ENCODE data around the gene FAM169A. TPM values are rescaled to one million over a fixed set of nuclear protein-coding genes. Genes with fewer than 3 reads are reported as not detected.
"Not testable (repeated sequence)": the region's sequence is repeated elsewhere in the genome, so short reads cannot be mapped to it uniquely, and the experiment has no call there.

The FAM169A gene
- polyA plus RNA-seq, 4 donors, result 14.5 to 19.7 (median 18.7) TPM

DNA sequence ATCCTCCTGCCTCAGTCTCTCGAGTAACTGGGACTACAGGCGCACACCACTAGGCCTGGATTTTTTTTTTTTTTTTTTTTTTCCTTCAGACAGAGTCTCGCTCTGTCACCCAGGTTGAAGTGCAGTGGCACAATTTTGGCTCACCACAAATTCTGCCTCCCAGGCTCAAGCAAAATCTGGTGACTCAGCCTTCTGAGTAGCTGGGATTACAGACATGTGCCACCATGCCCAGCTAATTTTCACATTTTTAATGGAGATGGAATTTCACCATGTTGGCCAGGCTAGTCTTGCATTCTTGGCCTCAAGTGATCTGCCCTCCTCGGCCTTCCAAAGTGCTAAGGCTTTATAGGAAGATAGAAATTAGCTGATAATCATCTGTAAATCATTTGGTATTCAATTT lies 55.3 kb downstream of the FAM169A start:
- no peak for DNase-seq (ENCODE audit: low read depth in 4 of 4, low spot score in 2 of 4)

DNA sequence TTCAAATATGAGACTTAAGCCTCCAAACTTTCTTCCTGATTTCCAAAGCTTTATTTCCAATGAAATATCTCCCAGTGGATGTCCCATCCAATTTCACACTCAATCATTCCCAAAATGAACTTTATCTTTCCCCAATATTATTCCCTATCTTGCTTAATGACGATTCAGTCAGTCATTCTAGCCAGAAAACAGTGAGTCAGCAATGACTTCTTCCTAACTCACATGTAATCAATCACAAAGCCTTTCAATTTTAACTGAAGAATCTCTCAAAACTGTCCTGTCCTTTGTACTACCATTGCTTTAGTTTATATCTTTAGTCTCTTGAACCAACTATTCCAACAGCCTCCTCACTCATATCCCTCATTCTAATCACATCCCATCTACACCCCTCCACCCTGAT lies 64.2 kb downstream of the FAM169A start:
- no peak for DNase-seq (ENCODE audit: low read depth in 4 of 4, low spot score in 2 of 4)

- no peak for DNase-seq (ENCODE audit: low read depth in 4 of 4, low spot score in 2 of 4)
These were observed 65.0 kb downstream of the FAM169A start for GRCh38 chr5:74801197-74801596.

DNA sequence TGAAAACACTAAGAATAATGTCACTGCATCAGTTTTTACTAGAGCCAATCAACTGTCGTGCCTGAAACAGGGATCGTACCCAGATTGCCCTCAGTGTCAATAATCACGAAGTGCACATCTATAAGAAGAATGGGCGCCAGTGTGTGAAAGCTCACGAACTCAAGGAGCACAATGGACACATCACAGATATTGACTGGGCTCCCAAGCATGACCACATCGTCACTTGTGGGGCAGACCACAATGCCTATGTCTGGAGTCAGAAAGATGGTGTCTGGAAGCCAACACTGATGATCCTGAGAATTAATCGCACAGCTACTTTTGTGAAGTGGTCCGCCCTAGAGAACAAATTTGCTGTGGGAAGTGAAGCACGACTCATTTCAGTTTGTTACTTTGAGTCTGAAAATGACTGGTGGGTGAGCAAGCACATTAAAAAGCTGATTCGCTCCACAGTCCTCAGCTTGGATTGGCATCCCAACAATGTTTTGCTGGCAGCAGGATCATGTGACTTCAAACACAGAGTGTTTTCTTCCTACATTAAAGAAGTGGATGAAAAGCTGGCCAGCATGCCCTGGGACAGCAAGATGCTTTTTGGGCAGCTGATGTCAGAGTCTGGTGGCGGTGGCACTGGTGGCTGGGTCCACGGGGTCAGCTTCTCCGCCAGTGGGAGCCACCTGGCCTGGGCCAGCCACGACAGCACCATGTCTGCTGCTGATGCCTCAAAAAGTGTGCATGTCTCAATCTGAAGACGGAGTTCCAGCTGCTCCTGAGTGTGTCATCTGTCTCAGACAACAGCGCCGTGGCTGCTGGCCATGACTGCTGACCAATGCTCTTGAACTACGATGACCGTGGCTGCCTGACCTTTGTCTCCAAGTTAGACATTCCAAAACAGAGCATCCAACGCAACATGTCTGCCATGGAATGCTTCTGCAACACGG lies 66.9 kb downstream of the FAM169A start:
- DNase-seq (ENCODE audit: low read depth in 4 of 4, low spot score in 2 of 4), result no peak

GRCh38 chr5:74791669-74792068 lies 74.5 kb downstream of the FAM169A start:
- DNase-seq (ENCODE audit: low read depth in 4 of 4, low spot score in 2 of 4), result not testable (repeated sequence)

- no peak for DNase-seq (ENCODE audit: low read depth in 4 of 4, low spot score in 2 of 4)
These were observed 78.8 kb downstream of the FAM169A start for GRCh38 chr5:74787424-74787823.

DNA sequence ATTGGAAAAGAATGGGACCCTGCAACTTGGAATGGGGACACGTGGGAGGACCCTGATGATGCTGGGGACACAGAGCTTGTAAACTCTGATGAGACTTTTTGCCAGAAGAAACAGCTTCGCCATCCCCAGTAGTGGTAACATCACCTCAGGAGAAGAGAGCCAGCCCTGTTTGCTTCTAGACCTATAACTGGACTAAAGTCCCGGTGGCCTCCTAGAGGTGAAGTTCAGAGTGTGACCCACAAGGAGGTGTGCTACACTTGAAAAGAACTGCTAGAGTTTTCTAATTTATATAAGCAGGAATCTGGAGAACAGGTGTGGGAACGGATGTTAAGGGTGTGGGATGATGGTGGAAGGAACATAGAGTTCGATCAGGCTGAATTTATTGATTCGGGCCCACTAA lies 79.3 kb downstream of the FAM169A start:
- no peak for DNase-seq (ENCODE audit: low read depth in 4 of 4, low spot score in 2 of 4)

DNA sequence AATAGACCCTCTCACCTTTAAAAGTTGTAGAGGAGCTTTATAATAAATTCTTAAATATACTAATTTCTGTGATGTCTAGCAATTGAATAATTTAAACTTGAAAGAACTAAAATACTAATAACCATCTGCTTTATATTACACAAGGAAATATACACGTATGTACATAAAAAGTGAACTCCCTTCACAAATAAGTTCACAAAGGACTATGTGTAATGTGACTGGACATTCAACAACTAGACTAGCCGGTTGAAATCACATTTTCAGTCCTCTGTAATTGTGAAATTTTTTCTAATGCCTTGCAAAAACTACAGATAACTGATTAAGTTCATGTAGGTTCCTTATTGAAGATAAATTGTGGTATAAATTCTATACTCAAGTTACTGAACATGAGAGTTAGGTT lies 87.6 kb downstream of the FAM169A start:
- DNase-seq (ENCODE audit: low read depth in 4 of 4, low spot score in 2 of 4), result no peak

DNA sequence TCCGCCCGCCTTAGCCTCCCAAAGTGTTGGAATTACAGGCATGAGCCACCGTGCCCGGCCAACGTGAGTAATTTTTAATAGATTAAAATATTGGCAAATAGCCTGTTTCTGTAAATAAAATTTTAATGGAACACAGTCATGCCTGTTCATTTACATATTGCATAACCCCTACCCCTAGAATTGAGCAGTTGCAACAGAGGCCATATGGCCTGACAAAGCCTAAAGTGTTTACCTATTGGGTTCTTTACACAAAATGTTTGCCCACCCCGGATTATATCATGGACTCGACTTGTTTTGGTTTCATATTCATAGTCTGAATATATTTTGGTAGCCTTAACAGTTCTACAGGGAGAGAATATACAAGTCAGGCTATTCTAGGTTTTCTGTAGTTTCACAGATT lies 93.8 kb downstream of the FAM169A start:
- no peak for DNase-seq (ENCODE audit: low read depth in 4 of 4, low spot score in 2 of 4)

- peak in 2 of 4 donors; percentile 5 to 10 for DNase-seq (ENCODE audit: low read depth in 4 of 4, low spot score in 2 of 4)
These were observed 98.6 kb downstream of the FAM169A start for GRCh38 chr5:74767579-74767913.

- DNase-seq (ENCODE audit: low read depth in 4 of 4, low spot score in 2 of 4), result peak; percentile 74 to 92 (median 88)
These were observed 99.2 kb downstream of the FAM169A start, which contains the start of the genes GFM2 and NSA2 for GRCh38 chr5:74766849-74767578. Gene GFM2 (minus strand): TSS chr5:74767117. CDS start chr5:74763742, 3,375 bp downstream. Gene NSA2 (plus strand): TSS chr5:74767249. CDS start chr5:74767361, 112 bp downstream.

GRCh38 chr5:74766418-74766848 lies 99.8 kb downstream of the FAM169A start:
- DNase-seq (ENCODE audit: low read depth in 4 of 4, low spot score in 2 of 4), result peak; percentile 20 to 58 (median 30)

GRCh38 chr5:74765929-74766328 lies 100.3 kb downstream of the FAM169A start:
- DNase-seq (ENCODE audit: low read depth in 4 of 4, low spot score in 2 of 4), result no peak

DNA sequence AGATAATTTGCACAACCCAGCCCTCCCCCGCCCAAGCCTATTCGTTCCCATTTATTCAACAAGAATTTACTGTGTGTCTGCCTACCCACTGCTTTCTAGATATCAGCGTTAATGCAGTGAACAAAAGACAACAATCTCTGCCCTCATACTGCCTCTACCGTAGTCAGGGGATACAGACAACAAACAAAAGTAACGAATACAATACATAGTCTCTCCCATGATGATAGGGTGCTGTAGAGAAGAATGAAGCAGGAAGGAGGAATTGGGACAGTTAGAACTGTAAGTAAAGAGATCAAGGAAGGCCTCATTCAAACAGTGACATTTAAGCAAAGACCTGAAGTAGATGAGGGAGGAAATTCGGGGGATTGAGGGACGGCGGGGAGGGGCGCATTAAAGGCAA lies 101.0 kb downstream of the FAM169A start:
- DNase-seq (ENCODE audit: low read depth in 4 of 4, low spot score in 2 of 4), result no peak

DNA sequence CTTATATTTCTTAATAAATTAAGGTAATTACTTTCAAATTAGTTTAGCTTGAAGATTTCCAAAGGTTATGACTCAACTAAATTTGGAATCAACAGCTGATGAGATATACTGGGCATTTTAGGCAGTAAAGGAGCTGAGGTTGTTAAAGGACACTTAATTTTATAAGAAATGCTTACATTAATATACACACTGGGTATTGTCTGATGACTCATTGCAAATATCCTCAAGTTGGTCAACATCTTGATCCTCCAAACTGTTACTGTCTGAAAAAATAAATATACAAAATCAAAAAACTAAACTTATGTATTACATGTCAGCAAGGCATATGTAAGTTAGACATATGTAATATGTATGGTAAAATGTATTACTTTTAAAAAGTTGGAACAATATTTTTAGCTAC lies 102.7 kb downstream of the FAM169A start:
- DNase-seq (ENCODE audit: low read depth in 4 of 4, low spot score in 2 of 4), result no peak

DNA sequence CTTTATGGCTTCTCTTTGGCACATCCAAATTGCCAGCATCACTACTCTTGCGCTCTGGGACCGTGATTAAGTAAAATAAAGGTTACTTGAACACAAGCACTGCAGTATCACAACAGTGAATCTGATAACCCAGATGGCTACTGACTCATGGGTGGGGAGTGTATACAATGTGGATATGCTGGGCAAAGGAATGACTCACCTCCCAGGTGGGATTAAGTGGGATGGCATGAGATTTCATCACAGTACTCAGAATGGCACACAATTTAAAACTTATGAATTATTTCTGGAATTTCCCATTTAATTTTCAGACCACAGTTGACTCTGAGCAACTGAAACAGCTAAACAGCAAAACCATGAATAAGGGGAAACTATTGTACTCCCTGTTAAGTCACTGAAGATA lies 103.6 kb downstream of the FAM169A start:
- DNase-seq (ENCODE audit: low read depth in 4 of 4, low spot score in 2 of 4), result no peak

GRCh38 chr5:74761241-74761640 lies 104.9 kb downstream of the FAM169A start:
- no peak for DNase-seq (ENCODE audit: low read depth in 4 of 4, low spot score in 2 of 4)

GRCh38 chr5:74748742-74749141 lies 117.4 kb downstream of the FAM169A start:
- DNase-seq (ENCODE audit: low read depth in 4 of 4, low spot score in 2 of 4), result not testable (repeated sequence)

GRCh38 chr5:74738406-74738805 lies 127.8 kb downstream of the FAM169A start:
- DNase-seq (ENCODE audit: low read depth in 4 of 4, low spot score in 2 of 4), result no peak

DNA sequence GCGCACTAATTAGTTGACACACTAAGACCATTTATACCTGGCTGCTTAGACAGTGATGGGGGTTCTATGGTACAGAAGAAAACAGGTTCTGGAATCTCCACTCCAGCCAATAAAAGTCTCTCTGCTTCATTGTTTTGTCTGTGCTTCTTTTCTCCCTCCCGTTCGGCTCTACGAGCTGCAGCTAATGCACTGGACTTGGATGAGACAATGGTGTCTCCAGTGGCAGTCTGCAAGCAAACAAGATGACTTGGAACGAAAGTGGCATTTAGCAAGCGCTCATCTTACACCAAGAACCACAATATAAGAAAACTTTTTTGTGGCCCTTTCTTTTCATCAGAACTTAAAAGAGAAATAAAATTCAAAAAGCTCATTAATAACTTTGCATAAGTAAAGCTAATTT lies 129.4 kb downstream of the FAM169A start:
- DNase-seq (ENCODE audit: low read depth in 4 of 4, low spot score in 2 of 4), result no peak
